Inferior parietal cortex (tissue), 1 donor: ENCODE data around the gene SYNE4.

Experiments used
- DNase-seq: peaks from one replicate; pipeline ENCODE4 v3.0.0-alpha.2; 2016; ENCODE audit errors: extremely low spot score

SYNE4 gene

GRCh38 chr19:36026091-36026876 lies 17.7 kb upstream of the SYNE4 start:
- no peak for DNase-seq

- DNase-seq: no peak
Measured at GRCh38 chr19:36025541-36025940, 16.9 kb upstream of the SYNE4 start.

- DNase-seq: no peak
Measured at GRCh38 chr19:36023432-36023831, 14.8 kb upstream of the SYNE4 start.

- DNase-seq: no peak
Measured at GRCh38 chr19:36019061-36019670, 10.6 kb upstream of the SYNE4 start.

GRCh38 chr19:36014012-36014924 lies 5.7 kb upstream of the SYNE4 start, which contains the start of gene ALKBH6:
ALKBH6 (minus strand) TSS chr19:36014213; CDS start chr19:36013397, 816 bp downstream.
- DNase-seq: peak; percentile 98

- no peak for DNase-seq
Measured at GRCh38 chr19:36013280-36014011, 4.8 kb upstream of the SYNE4 start.

GRCh38 chr19:36010402-36010801 lies 1.8 kb upstream of the SYNE4 start:
- DNase-seq: no peak

GRCh38 chr19:36009633-36010379 lies 1.2 kb upstream of the SYNE4 start:
- DNase-seq: no peak

GRCh38 chr19:36009220-36009619 lies 607 bp upstream of the SYNE4 start:
- no peak for DNase-seq

GRCh38 chr19:36006955-36007354 lies 1.7 kb downstream of the SYNE4 start:
- DNase-seq: no peak

GRCh38 chr19:36003284-36003683 lies 5.3 kb downstream of the SYNE4 start:
- no peak for DNase-seq

GRCh38 chr19:36001605-36002004 lies 7.0 kb downstream of the SYNE4 start:
- DNase-seq: no peak

GRCh38 chr19:35996777-35997176 lies 11.8 kb downstream of the SYNE4 start:
- no peak for DNase-seq

GRCh38 chr19:35995048-35995993 lies 13.3 kb downstream of the SYNE4 start, which contains the start of gene SDHAF1:
SDHAF1 (plus strand) TSS chr19:35995188; CDS start chr19:35995275, 87 bp downstream.
- DNase-seq: peak; percentile 98

GRCh38 chr19:35993923-35994598 lies 14.6 kb downstream of the SYNE4 start:
- DNase-seq: no peak

- DNase-seq: no peak
Measured at GRCh38 chr19:35992907-35993765, 15.5 kb downstream of the SYNE4 start.

- DNase-seq: no peak
Measured at GRCh38 chr19:35991731-35992450, 16.7 kb downstream of the SYNE4 start.
